Measurements from ENCODE around the gene CCNG1.

Gene CCNG1

DNA sequence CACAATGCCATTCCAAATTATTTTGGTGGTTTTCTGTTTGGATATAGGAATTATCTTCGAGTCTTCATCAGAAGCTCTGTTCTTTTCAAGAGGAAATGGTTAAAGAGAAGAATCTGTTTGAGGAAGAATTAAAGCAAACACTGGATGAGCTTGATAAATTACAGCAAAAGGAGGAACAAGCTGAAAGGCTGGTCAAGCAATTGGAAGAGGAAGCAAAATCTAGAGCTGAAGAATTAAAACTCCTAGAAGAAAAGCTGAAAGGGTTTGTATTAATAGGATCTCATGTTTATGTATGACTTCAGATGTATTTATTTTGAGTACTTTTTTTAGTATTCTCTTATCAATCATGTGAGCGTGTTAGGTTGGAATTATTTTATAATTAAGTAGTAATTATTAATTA, 38.0 kb downstream of the CCNG1 start:
- no peak for ATAC-seq (ENCODE audit: insufficient read depth, low read depth)
- Histone ChIP-seq H2AFZ (ENCODE audit: low read depth, low read length) (no peak overlapping the region), H3K9ac (ENCODE audit: low read depth, low read length) (no peak overlapping the region), H3K36me3 (ENCODE audit: insufficient read depth, low read length) (peaks cover 99% of the 10 kb centered on the region), H3K4me1 (ENCODE audit: insufficient read depth, low read length) (no peaks in the 10 kb centered on the region), H3K4me3 (ENCODE audit: low read depth in 1 of 2, low read length in 2 of 2) (no peak overlapping the region), H3K4me2 (ENCODE audit: insufficient read depth, low read length) (no peak overlapping the region), H4K20me1 (ENCODE audit: insufficient read depth, low read length) (no peaks in the 10 kb centered on the region), H3K27me3 (ENCODE audit: insufficient read depth, low read length, poor library complexity) (no peaks in the 10 kb centered on the region), H3K79me2 (ENCODE audit: insufficient read depth, low read length) (no peaks in the 10 kb centered on the region), H3K27ac (ENCODE audit: low read length) (no peak overlapping the region), H3K9me3 (ENCODE audit: insufficient read depth, low read length, severe bottlenecking) (no peaks in the 10 kb centered on the region)
- TF ChIP-seq, protein P1, sequence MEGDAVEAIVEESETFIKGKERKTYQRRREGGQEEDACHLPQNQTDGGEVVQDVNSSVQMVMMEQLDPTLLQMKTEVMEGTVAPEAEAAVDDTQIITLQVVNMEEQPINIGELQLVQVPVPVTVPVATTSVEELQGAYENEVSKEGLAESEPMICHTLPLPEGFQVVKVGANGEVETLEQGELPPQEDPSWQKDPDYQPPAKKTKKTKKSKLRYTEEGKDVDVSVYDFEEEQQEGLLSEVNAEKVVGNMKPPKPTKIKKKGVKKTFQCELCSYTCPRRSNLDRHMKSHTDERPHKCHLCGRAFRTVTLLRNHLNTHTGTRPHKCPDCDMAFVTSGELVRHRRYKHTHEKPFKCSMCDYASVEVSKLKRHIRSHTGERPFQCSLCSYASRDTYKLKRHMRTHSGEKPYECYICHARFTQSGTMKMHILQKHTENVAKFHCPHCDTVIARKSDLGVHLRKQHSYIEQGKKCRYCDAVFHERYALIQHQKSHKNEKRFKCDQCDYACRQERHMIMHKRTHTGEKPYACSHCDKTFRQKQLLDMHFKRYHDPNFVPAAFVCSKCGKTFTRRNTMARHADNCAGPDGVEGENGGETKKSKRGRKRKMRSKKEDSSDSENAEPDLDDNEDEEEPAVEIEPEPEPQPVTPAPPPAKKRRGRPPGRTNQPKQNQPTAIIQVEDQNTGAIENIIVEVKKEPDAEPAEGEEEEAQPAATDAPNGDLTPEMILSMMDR (IDR thresholded peaks at IDR 0.05; ENCODE audit: borderline replicate concordance, extremely low read depth, low read length, poor library complexity, severe bottlenecking), result no peak
- no peak for TF ChIP-seq EZH2 (IDR thresholded peaks at IDR 0.05; ENCODE audit: borderline replicate concordance, low read depth, low read length, severe bottlenecking)
- DNase-seq, result no peak

DNA sequence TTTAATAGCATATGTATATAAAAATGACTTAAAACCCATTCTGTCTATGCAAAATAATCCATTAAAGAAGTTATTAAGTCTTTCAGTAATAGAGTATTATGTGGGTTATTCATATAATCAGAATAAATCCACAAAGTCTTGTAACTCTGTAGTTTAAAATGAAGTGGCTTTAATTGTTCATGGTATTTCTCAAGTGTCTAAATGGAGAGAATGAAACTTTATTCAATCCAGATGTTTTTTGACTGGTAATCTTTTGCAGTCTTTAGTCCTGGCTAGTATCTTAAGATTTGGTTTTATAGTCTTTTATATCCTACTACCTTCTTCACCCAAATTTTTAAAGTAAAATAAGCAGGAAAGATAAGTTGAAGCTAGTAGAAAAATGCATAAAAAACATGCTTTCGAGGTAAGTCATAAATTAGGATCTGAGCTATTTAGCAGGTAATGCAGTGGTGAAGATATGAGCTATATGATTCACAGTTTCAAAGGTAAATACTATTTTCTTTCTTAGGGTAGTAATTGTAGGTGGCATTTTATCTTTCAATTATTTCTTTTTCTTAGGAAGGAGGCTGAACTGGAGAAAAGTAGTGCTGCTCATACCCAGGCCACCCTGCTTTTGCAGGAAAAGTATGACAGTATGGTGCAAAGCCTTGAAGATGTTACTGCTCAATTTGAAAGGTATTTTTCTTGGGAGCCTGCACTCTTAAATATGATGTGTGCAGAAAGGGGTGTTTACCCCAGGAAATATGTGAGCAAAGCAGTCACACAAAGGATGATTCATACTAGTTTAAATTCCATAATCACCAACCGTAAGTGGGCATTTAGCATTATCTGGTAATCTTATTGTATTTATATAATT, 41.0 kb downstream of the CCNG1 start:
- Histone ChIP-seq H3K4me3 (ENCODE audit: low read depth in 1 of 2, low read length in 2 of 2) (no peak overlapping the region), H3K27ac (ENCODE audit: low read length) (no peak overlapping the region), H3K9me3 (ENCODE audit: insufficient read depth, low read length, severe bottlenecking) (no peaks in the 10 kb centered on the region), H3K79me2 (ENCODE audit: insufficient read depth, low read length) (no peaks in the 10 kb centered on the region), H3K9ac (ENCODE audit: low read depth, low read length) (no peak overlapping the region), H4K20me1 (ENCODE audit: insufficient read depth, low read length) (no peaks in the 10 kb centered on the region), H3K27me3 (ENCODE audit: insufficient read depth, low read length, poor library complexity) (no peaks in the 10 kb centered on the region), H3K4me1 (ENCODE audit: insufficient read depth, low read length) (no peaks in the 10 kb centered on the region), H2AFZ (ENCODE audit: low read depth, low read length) (no peak overlapping the region), H3K4me2 (ENCODE audit: insufficient read depth, low read length) (no peak overlapping the region), H3K36me3 (ENCODE audit: insufficient read depth, low read length) (peaks cover 96% of the 10 kb centered on the region)
- no peak for TF ChIP-seq EZH2 (IDR thresholded peaks at IDR 0.05; ENCODE audit: borderline replicate concordance, low read depth, low read length, severe bottlenecking)
- TF ChIP-seq, protein P1 (IDR thresholded peaks at IDR 0.05; ENCODE audit: borderline replicate concordance, extremely low read depth, low read length, poor library complexity, severe bottlenecking), result no peak
- ATAC-seq (ENCODE audit: insufficient read depth, low read depth), result no peak
- DNase-seq, result no peak

DNA sequence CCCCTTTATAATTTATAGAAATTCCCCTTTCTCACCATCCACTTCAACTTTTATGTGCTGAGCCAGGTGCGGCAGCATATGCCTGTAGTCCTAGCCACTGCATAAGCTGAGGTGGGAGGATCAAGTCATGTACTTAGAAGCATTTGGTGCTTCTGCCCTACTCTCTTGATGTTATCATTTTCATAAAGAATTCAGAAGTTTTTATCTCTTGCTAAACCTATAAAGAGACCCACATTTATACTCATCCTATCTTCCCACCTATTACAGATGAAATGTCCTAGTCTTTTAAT, 41.5 kb downstream of the CCNG1 start:
- no peak overlapping the region for H3K4me3 ChIP-seq (ENCODE audit: low read depth in 1 of 2, low read length in 2 of 2)
- H3K27ac ChIP-seq (ENCODE audit: low read length), result no peak overlapping the region
- no peaks in the 10 kb centered on the region for H3K79me2 ChIP-seq (ENCODE audit: insufficient read depth, low read length)
- no peak overlapping the region for H3K9ac ChIP-seq (ENCODE audit: low read depth, low read length)
- H3K27me3 ChIP-seq (ENCODE audit: insufficient read depth, low read length, poor library complexity), result no peaks in the 10 kb centered on the region
- ATAC-seq (ENCODE audit: insufficient read depth, low read depth) (no peak), DNase-seq (no peak)
- no peak overlapping the region for H3K4me2 ChIP-seq (ENCODE audit: insufficient read depth, low read length)
- no peaks in the 10 kb centered on the region for H3K9me3 ChIP-seq (ENCODE audit: insufficient read depth, low read length, severe bottlenecking)
- TF ChIP-seq, protein P1 (IDR thresholded peaks at IDR 0.05; ENCODE audit: borderline replicate concordance, extremely low read depth, low read length, poor library complexity, severe bottlenecking), result no peak
- no peak for TF ChIP-seq EZH2 (IDR thresholded peaks at IDR 0.05; ENCODE audit: borderline replicate concordance, low read depth, low read length, severe bottlenecking)
- H2AFZ ChIP-seq (ENCODE audit: low read depth, low read length), result no peak overlapping the region
- H3K36me3 ChIP-seq (ENCODE audit: insufficient read depth, low read length), result peaks cover 96% of the 10 kb centered on the region
- H4K20me1 ChIP-seq (ENCODE audit: insufficient read depth, low read length), result no peaks in the 10 kb centered on the region
- H3K4me1 ChIP-seq (ENCODE audit: insufficient read depth, low read length), result no peaks in the 10 kb centered on the region
